ENCODE data around the gene SIVA1.

GRCh38 chr14:104719343-104719742 lies 33.6 kb upstream of the SIVA1 start:
- TF ChIP-seq POLR2A (IDR thresholded peaks at IDR 0.05; ENCODE audit: low read length) = no peak
- TF ChIP-seq GATA1 (IDR thresholded peaks at IDR 0.05; ENCODE audit: low read depth, low read length) = no peak

Data from erythroblast (primary cell).